Calu3 (cell line): Measurements from ENCODE around the gene DNPEP. TPM values are rescaled to one million over a fixed set of nuclear protein-coding genes. Genes with fewer than 3 reads are reported as not detected.

Experiments
- BruUV-seq: library from RNA; stranded (reverse); fragments of 400-500 nt; replicated peaks from 2 replicates; lab custom pipeline; 2021; lab: Mats Ljungman, UMichigan
- CTCF ChIA-PET: fragments of 300-600 bp; sonication (Branson Sonifier 250); formaldehyde crosslinking; loops from one replicate; lab custom pipeline; 2022; ENCODE audit warnings: antibody characterized with exemption; lab: Charles Lee
- DNase-seq: peaks from one replicate; pipeline ENCODE4 v3.0.0; 2022
- H3K27ac Mint-ChIP-seq: one replicate; pipeline ENCODE4 v1.8.0; 2022; ENCODE audit warnings: mixed read lengths; ENCODE audit not compliant: unreplicated experiment
- H3K27me3 Mint-ChIP-seq: one replicate; pipeline ENCODE4 v1.8.0; 2022; ENCODE audit warnings: mixed read lengths; ENCODE audit not compliant: unreplicated experiment
- H3K36me3 Mint-ChIP-seq: one replicate; pipeline ENCODE4 v1.8.0; 2022; ENCODE audit warnings: mild to moderate bottlenecking, moderate library complexity, mixed read lengths; ENCODE audit not compliant: insufficient read depth, unreplicated experiment
- H3K4me1 Mint-ChIP-seq: one replicate; pipeline ENCODE4 v1.8.0; 2022; ENCODE audit warnings: mild to moderate bottlenecking, low read depth, mixed read lengths; ENCODE audit not compliant: unreplicated experiment
- H3K4me3 Mint-ChIP-seq: one replicate; pipeline ENCODE4 v1.8.0; 2022; ENCODE audit warnings: mild to moderate bottlenecking, low read depth, moderate library complexity, mixed read lengths; ENCODE audit not compliant: unreplicated experiment
- H3K9me3 Mint-ChIP-seq: one replicate; pipeline ENCODE4 v1.8.0; 2022; ENCODE audit warnings: low read depth, mixed read lengths; ENCODE audit not compliant: unreplicated experiment
- intact Hi-C: fragments of 100-400 bp; cut with micrococcal nuclease; formaldehyde crosslinking; loops from one replicate; pipeline ENCODE4 v1.10.0; 2022; ENCODE audit not compliant: unreplicated experiment
- total RNA-seq: library from RNA; stranded (reverse); gene quantifications from 2 replicates; pipeline ENCODE4 v1.2.3, GENCODE V29; 2022
- TF ChIP-seq, protein P1 (sequence below): fragments of 200-600 bp; IDR thresholded peaks from one replicate; pipeline ENCODE4 v1.8.0; 2022; ENCODE audit warnings: antibody characterized with exemption; ENCODE audit not compliant: unreplicated experiment

Gene DNPEP
- total RNA-seq, 1 experiment from 2014 or later, result 75.1 TPM

DNA sequence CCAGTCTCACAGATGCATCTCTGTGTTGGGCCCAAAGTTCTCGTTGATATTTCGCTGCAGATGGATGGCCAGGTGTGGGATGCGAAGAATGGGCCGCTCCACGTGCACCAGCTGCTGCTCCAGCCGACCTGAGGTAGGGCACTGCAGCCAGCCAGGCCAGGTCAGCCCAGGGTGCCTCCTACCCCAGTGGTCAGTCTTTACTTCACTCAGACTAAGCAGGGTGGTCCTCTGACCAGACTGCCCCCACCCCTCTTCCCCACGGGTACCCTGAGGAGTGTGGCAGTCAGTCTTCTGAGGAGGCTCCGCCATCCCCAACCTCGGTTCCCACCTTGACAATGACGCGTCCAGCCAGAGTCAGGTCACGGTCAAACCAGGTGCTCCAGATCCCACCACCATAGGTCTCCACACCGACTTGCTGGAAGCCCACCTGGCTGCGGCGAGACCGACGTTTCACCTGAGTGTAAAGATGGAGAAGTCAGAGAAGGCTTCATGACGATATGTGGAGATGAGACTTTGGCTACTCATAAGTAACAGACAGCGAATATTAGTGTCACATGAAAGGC is 1.7 kb downstream of the DNPEP start:
- H3K27ac Mint-ChIP-seq, result no peak overlapping the region
- no peaks in the 10 kb centered on the region for H3K9me3 Mint-ChIP-seq
- intact Hi-C loops, result no loop called here
- CTCF ChIA-PET, result no interaction called here
- H3K4me1 Mint-ChIP-seq, result no peaks in the 10 kb centered on the region
- H3K36me3 Mint-ChIP-seq, result peaks cover 51% of the 10 kb centered on the region
- no peak overlapping the region for H3K4me3 Mint-ChIP-seq
- H3K27me3 Mint-ChIP-seq, result no peaks in the 10 kb centered on the region
- DNase-seq, result no peak
- BruUV-seq, result no TSS peak
- TF ChIP-seq, protein P1, sequence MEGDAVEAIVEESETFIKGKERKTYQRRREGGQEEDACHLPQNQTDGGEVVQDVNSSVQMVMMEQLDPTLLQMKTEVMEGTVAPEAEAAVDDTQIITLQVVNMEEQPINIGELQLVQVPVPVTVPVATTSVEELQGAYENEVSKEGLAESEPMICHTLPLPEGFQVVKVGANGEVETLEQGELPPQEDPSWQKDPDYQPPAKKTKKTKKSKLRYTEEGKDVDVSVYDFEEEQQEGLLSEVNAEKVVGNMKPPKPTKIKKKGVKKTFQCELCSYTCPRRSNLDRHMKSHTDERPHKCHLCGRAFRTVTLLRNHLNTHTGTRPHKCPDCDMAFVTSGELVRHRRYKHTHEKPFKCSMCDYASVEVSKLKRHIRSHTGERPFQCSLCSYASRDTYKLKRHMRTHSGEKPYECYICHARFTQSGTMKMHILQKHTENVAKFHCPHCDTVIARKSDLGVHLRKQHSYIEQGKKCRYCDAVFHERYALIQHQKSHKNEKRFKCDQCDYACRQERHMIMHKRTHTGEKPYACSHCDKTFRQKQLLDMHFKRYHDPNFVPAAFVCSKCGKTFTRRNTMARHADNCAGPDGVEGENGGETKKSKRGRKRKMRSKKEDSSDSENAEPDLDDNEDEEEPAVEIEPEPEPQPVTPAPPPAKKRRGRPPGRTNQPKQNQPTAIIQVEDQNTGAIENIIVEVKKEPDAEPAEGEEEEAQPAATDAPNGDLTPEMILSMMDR, result no peak

DNA sequence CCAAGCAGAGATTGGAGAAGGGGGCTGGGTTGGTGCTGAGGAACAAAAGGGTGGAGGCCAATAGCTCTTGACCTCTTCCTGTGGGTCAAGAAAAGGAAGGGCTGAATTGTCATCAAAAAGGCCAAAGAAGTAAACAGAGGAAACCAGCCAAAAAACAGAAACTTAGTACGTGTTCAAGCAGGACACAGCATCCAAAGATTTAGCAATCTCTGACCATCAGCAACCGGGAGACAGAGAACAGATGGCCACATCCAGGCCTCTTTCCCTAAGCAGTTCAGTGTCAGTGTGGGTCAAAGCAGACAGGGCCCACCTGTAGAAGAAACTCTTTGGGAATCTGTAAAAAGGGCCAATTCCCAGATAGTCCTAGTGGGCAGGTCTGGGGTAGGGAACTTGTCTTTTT is 2.9 kb downstream of the DNPEP start:
- H3K4me1 Mint-ChIP-seq, result no peaks in the 10 kb centered on the region
- no peak for DNase-seq
- intact Hi-C loops, result no loop called here
- H3K36me3 Mint-ChIP-seq, result peaks cover 51% of the 10 kb centered on the region
- TF ChIP-seq, protein P1, result no peak
- CTCF ChIA-PET, result no interaction called here
- no TSS peak for BruUV-seq
- no peaks in the 10 kb centered on the region for H3K9me3 Mint-ChIP-seq
- no peak overlapping the region for H3K27ac Mint-ChIP-seq
- H3K27me3 Mint-ChIP-seq, result no peaks in the 10 kb centered on the region
- no peak overlapping the region for H3K4me3 Mint-ChIP-seq

DNA sequence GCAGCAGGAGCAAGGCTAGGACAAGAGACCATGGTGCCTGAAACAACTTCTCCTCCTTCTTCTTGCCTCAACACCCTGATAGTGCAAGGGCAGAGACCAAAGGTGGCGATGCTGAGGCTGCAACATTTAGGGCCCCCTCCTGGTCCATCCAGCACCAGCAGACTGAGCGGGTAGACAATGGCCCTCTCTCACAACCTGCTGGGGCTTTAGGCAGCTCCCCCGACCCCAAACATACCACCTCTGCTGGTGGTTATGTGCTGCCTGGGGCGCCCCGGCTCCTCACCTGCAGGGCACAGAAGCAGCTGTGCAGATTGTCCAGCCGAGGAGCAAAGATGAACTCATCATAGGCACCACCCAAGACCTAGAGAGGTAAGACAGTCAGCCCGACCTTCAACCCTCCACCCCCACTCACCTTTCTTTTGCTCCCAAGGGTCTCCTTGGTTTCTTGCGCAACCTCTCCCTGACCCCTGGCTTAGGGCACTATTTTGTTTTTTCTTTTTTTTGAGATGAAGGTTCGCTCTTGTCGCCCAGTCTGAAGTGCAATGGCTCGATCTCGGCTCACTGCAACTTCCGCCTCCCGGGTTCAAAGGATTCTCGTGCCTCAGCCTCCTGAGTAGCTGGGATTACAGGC is 3.5 kb downstream of the DNPEP start:
- H3K27me3 Mint-ChIP-seq, result no peaks in the 10 kb centered on the region
- no peak for DNase-seq
- BruUV-seq, result no TSS peak
- H3K4me3 Mint-ChIP-seq, result no peak overlapping the region
- CTCF ChIA-PET, result no interaction called here
- no peak overlapping the region for H3K27ac Mint-ChIP-seq
- no peaks in the 10 kb centered on the region for H3K9me3 Mint-ChIP-seq
- H3K4me1 Mint-ChIP-seq, result no peaks in the 10 kb centered on the region
- intact Hi-C loops, result no loop called here
- peaks cover 51% of the 10 kb centered on the region for H3K36me3 Mint-ChIP-seq
- TF ChIP-seq, protein P1, result no peak

DNA sequence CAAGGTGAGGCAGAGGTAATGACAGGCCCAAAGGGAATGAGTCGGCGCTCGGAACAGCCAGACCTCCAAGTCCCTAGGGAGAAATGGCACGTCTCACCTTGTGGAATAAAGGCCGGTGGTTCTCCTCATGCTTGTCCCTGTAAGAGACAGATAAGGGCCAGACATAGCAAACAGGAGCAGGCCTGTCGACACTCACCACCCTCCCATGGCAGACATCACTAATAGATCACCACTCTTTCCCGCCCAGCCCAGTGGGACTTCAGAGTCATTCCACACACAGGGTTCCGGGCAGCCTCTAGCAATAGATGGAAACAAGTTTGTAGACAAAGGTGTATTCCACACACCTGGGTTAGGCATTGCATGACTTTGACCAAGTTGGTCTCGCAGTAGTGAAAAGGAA is 6.3 kb downstream of the DNPEP start:
- DNase-seq, result no peak
- no peaks in the 10 kb centered on the region for H3K9me3 Mint-ChIP-seq
- H3K36me3 Mint-ChIP-seq, result peaks cover 38% of the 10 kb centered on the region
- CTCF ChIA-PET, result no interaction called here
- H3K27me3 Mint-ChIP-seq, result no peaks in the 10 kb centered on the region
- intact Hi-C loops, result no loop called here
- BruUV-seq, result no TSS peak
- no peak overlapping the region for H3K27ac Mint-ChIP-seq
- H3K4me3 Mint-ChIP-seq, result no peak overlapping the region
- TF ChIP-seq, protein P1, result no peak
- no peaks in the 10 kb centered on the region for H3K4me1 Mint-ChIP-seq
